WTC11 (cell line): ENCODE results near the gene ZMYND8. TPM values are rescaled to one million over a fixed set of nuclear protein-coding genes. Genes with fewer than 3 reads are reported as not detected.

Experiments used
- ATAC-seq: fragments of 200-7000 bp; cut with Tn5 transposase; 2 replicates; pipeline ENCODE4 v1.10.0; 2021; ENCODE audit warnings: mild to moderate bottlenecking, moderate library complexity
- CTCF ChIA-PET: fragments of 300-600 bp; sonication (Branson Sonifier 250); formaldehyde crosslinking; loops from one replicate; lab custom pipeline; 2021; ENCODE audit warnings: antibody characterized with exemption; lab: Charles Lee
- POLR2A ChIA-PET: fragments of 350-600 bp; sonication (Branson Sonifier 250); formaldehyde crosslinking; loops from one replicate; lab custom pipeline; 2021; ENCODE audit warnings: antibody characterized with exemption; lab: Charles Lee
- DNase-seq: peaks from one replicate; pipeline ENCODE4 v3.0.0; 2021; ENCODE audit warnings: low spot score
- H3K27ac Mint-ChIP-seq: 2 replicates; pipeline ENCODE4 v1.8.0; 2021; ENCODE audit warnings: mixed read lengths
- H3K27me3 Mint-ChIP-seq: 2 replicates; pipeline ENCODE4 v1.8.0; 2021; ENCODE audit warnings: low read depth, mild to moderate bottlenecking, moderate library complexity, mixed read lengths
- H3K36me3 Mint-ChIP-seq: 2 replicates; pipeline ENCODE4 v1.8.0; 2021; ENCODE audit warnings: mixed read lengths
- H3K4me1 Mint-ChIP-seq: 2 replicates; pipeline ENCODE4 v1.8.0; 2022; ENCODE audit warnings: mixed read lengths
- H3K4me3 Mint-ChIP-seq: 2 replicates; pipeline ENCODE4 v1.8.0; 2021; ENCODE audit warnings: mild to moderate bottlenecking, moderate library complexity, mixed read lengths
- H3K9me3 Mint-ChIP-seq: 2 replicates; pipeline ENCODE4 v1.8.0; 2021; ENCODE audit warnings: mixed read lengths
- CREB1 ChIP-seq: sonication (generic); formaldehyde crosslinking; IDR thresholded peaks from 2 replicates; pipeline ENCODE4 v1.8.0; 2023; ENCODE audit warnings: mild to moderate bottlenecking, missing genetic modification reagents
- ETV6 ChIP-seq: sonication (generic); formaldehyde crosslinking; IDR thresholded peaks from 2 replicates; pipeline ENCODE4 v1.8.1; 2022; ENCODE audit warnings: mild to moderate bottlenecking, missing genetic modification reagents
- GABPB1 ChIP-seq: sonication (generic); formaldehyde crosslinking; IDR thresholded peaks from 2 replicates; pipeline ENCODE4 v1.8.1; 2023; ENCODE audit warnings: mild to moderate bottlenecking, missing genetic modification reagents
- GTF2I ChIP-seq: fragments of 250-450 bp; sonication (Bioruptor Pico); conservative IDR thresholded peaks from 2 replicates; pipeline ENCODE4 v1.4.0; 2021; ENCODE audit warnings: mild to moderate bottlenecking
- JUN ChIP-seq: sonication (generic); formaldehyde crosslinking; IDR thresholded peaks from 2 replicates; pipeline ENCODE4 v1.8.0; 2023; ENCODE audit warnings: mild to moderate bottlenecking, missing genetic modification reagents
- KAT7 ChIP-seq: sonication (generic); formaldehyde crosslinking; IDR thresholded peaks from 2 replicates; pipeline ENCODE4 v1.8.1; 2023; ENCODE audit warnings: missing genetic modification reagents, mild to moderate bottlenecking, borderline replicate concordance
- NFYB ChIP-seq: sonication (generic); formaldehyde crosslinking; conservative IDR thresholded peaks from 2 replicates; pipeline ENCODE4 v1.8.0; 2022; ENCODE audit warnings: low read depth, missing genetic modification reagents
- NR3C1 ChIP-seq: sonication (generic); formaldehyde crosslinking; conservative IDR thresholded peaks from 2 replicates; pipeline ENCODE4 v1.8.1; 2023; ENCODE audit warnings: low read depth, mild to moderate bottlenecking, missing genetic modification reagents
- PRRX2 ChIP-seq: fragments of 250-450 bp; sonication (Bioruptor Pico); IDR thresholded peaks from 2 replicates; pipeline ENCODE4 v1.8.0; 2021; ENCODE audit warnings: mild to moderate bottlenecking
- TEAD4 ChIP-seq: sonication (generic); formaldehyde crosslinking; IDR thresholded peaks from 2 replicates; pipeline ENCODE4 v1.8.0; 2022; ENCODE audit warnings: mild to moderate bottlenecking, missing genetic modification reagents
- ZNF219 ChIP-seq: sonication (generic); formaldehyde crosslinking; IDR thresholded peaks from 2 replicates; pipeline ENCODE4 v1.8.0; 2023; ENCODE audit warnings: missing genetic modification reagents, mild to moderate bottlenecking, borderline replicate concordance
- ZNF416 ChIP-seq: fragments of 250-450 bp; sonication (Bioruptor Pico); IDR thresholded peaks from 2 replicates; pipeline ENCODE4 v1.9.0; 2021; ENCODE audit warnings: mild to moderate bottlenecking, inconsistent platforms
- total RNA-seq: library from RNA; stranded (reverse); gene quantifications from 3 replicates; pipeline ENCODE4 v1.2.3, GENCODE V29; 2021
- TF ChIP-seq, protein P1 (sequence below): sonication (generic); formaldehyde crosslinking; IDR thresholded peaks from 2 replicates; pipeline ENCODE4 v1.8.1; 2022; ENCODE audit warnings: low read depth, mild to moderate bottlenecking, moderate library complexity, missing genetic modification reagents, borderline replicate concordance
- TF ChIP-seq, protein P2 (sequence below): sonication (generic); formaldehyde crosslinking; IDR thresholded peaks from 2 replicates; pipeline ENCODE4 v1.8.1; 2023; ENCODE audit warnings: mild to moderate bottlenecking, missing genetic modification reagents, moderate library complexity
- TF ChIP-seq, protein P3 (sequence below): sonication (generic); formaldehyde crosslinking; conservative IDR thresholded peaks from 2 replicates; pipeline ENCODE4 v1.8.1; 2022; ENCODE audit warnings: mild to moderate bottlenecking, missing genetic modification reagents
- TF ChIP-seq, protein P4 (sequence below): sonication (generic); formaldehyde crosslinking; IDR thresholded peaks from 2 replicates; pipeline ENCODE4 v1.8.1; 2023; ENCODE audit warnings: mild to moderate bottlenecking, moderate library complexity, missing genetic modification reagents
- TF ChIP-seq, protein P5 (sequence below): sonication (generic); formaldehyde crosslinking; conservative IDR thresholded peaks from 2 replicates; pipeline ENCODE4 v1.8.1; 2023; ENCODE audit warnings: mild to moderate bottlenecking, low read depth, missing genetic modification reagents, moderate library complexity
- TF ChIP-seq, protein P6 (sequence below): sonication (generic); formaldehyde crosslinking; IDR thresholded peaks from 2 replicates; pipeline ENCODE4 v1.8.1; 2023; ENCODE audit warnings: mild to moderate bottlenecking, missing genetic modification reagents, moderate library complexity
- TF ChIP-seq, protein P7 (sequence below): sonication (generic); formaldehyde crosslinking; IDR thresholded peaks from 2 replicates; pipeline ENCODE4 v1.8.0; 2023; ENCODE audit warnings: mild to moderate bottlenecking, missing genetic modification reagents
- TF ChIP-seq, protein P8 (sequence below): fragments of 250-450 bp; sonication (Bioruptor Pico); IDR thresholded peaks from 2 replicates; pipeline ENCODE4 v1.9.0; 2021; ENCODE audit warnings: moderate library complexity, mild to moderate bottlenecking, inconsistent platforms, borderline replicate concordance

Gene ZMYND8
- total RNA-seq, 1 experiment from 2014 or later, result 114 TPM

DNA sequence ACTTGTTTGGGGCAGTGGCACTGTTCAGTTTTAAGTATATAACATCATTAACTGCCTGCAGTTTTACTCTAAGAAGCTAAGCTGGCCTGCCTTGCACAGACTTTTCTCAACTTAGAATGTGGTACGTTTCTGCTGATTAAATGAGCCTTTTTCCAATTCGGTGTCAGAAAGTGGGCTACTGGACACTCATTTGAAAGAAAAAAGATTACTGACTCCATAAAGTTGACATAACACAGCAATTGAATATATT, 2.1 kb downstream of the ZMYND8 start:
- TF ChIP-seq PRRX2, result no peak
- no peak for TF ChIP-seq TEAD4 (CRISPR knock-in tag)
- TF ChIP-seq, protein P1, sequence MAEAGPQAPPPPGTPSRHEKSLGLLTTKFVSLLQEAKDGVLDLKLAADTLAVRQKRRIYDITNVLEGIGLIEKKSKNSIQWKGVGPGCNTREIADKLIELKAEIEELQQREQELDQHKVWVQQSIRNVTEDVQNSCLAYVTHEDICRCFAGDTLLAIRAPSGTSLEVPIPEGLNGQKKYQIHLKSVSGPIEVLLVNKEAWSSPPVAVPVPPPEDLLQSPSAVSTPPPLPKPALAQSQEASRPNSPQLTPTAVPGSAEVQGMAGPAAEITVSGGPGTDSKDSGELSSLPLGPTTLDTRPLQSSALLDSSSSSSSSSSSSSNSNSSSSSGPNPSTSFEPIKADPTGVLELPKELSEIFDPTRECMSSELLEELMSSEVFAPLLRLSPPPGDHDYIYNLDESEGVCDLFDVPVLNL (CRISPR knock-in tag), result no peak
- TF ChIP-seq, protein P2, sequence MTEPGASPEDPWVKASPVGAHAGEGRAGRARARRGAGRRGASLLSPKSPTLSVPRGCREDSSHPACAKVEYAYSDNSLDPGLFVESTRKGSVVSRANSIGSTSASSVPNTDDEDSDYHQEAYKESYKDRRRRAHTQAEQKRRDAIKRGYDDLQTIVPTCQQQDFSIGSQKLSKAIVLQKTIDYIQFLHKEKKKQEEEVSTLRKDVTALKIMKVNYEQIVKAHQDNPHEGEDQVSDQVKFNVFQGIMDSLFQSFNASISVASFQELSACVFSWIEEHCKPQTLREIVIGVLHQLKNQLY, result no peak
- TF ChIP-seq, protein P3, sequence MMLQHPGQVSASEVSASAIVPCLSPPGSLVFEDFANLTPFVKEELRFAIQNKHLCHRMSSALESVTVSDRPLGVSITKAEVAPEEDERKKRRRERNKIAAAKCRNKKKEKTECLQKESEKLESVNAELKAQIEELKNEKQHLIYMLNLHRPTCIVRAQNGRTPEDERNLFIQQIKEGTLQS, result no peak
- TF ChIP-seq, protein P4, sequence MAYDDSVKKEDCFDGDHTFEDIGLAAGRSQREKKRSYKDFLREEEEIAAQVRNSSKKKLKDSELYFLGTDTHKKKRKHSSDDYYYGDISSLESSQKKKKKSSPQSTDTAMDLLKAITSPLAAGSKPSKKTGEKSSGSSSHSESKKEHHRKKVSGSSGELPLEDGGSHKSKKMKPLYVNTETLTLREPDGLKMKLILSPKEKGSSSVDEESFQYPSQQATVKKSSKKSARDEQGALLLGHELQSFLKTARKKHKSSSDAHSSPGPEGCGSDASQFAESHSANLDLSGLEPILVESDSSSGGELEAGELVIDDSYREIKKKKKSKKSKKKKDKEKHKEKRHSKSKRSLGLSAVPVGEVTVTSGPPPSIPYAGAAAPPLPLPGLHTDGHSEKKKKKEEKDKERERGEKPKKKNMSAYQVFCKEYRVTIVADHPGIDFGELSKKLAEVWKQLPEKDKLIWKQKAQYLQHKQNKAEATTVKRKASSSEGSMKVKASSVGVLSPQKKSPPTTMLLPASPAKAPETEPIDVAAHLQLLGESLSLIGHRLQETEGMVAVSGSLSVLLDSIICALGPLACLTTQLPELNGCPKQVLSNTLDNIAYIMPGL (CRISPR knock-in tag), result no peak
- no peak for TF ChIP-seq ZNF416
- TF ChIP-seq NFYB, result no peak
- no peak for TF ChIP-seq GTF2I
- TF ChIP-seq ZNF219 (CRISPR knock-in tag), result no peak
- TF ChIP-seq, protein P5, sequence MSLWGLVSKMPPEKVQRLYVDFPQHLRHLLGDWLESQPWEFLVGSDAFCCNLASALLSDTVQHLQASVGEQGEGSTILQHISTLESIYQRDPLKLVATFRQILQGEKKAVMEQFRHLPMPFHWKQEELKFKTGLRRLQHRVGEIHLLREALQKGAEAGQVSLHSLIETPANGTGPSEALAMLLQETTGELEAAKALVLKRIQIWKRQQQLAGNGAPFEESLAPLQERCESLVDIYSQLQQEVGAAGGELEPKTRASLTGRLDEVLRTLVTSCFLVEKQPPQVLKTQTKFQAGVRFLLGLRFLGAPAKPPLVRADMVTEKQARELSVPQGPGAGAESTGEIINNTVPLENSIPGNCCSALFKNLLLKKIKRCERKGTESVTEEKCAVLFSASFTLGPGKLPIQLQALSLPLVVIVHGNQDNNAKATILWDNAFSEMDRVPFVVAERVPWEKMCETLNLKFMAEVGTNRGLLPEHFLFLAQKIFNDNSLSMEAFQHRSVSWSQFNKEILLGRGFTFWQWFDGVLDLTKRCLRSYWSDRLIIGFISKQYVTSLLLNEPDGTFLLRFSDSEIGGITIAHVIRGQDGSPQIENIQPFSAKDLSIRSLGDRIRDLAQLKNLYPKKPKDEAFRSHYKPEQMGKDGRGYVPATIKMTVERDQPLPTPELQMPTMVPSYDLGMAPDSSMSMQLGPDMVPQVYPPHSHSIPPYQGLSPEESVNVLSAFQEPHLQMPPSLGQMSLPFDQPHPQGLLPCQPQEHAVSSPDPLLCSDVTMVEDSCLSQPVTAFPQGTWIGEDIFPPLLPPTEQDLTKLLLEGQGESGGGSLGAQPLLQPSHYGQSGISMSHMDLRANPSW (CRISPR knock-in tag), result no peak
- TF ChIP-seq JUN (CRISPR knock-in tag), result no peak
- TF ChIP-seq, protein P6, sequence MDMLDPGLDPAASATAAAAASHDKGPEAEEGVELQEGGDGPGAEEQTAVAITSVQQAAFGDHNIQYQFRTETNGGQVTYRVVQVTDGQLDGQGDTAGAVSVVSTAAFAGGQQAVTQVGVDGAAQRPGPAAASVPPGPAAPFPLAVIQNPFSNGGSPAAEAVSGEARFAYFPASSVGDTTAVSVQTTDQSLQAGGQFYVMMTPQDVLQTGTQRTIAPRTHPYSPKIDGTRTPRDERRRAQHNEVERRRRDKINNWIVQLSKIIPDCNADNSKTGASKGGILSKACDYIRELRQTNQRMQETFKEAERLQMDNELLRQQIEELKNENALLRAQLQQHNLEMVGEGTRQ (CRISPR knock-in tag), result no peak
- no peak for TF ChIP-seq ETV6
- ChIA-PET POLR2A (interaction anchor here (0.5 to 10.3 kb wide), 5 partner anchors 12 to 155 kb away, joined by 3 to 140 read pairs (median 3); no protein-coding TSS in a partner anchor), CTCF (interaction anchor here (4.2 kb wide), 1 partner anchor 29 kb away, joined by 41 read pairs; no protein-coding TSS in a partner anchor)
- H3K9me3 Mint-ChIP-seq, result no peaks in the 10 kb centered on the region
- H3K36me3 Mint-ChIP-seq, result peaks cover 2% of the 10 kb centered on the region; the same call in 1 of the 2 replicates
- peak overlapping the region; percentile 56 for H3K4me3 Mint-ChIP-seq
- DNase-seq (no peak), ATAC-seq (no peak)
- H3K27me3 Mint-ChIP-seq, result no peaks in the 10 kb centered on the region
- H3K27ac Mint-ChIP-seq, result peak overlapping the region; percentile 99
- H3K4me1 Mint-ChIP-seq, result no peaks in the 10 kb centered on the region; the same call in 1 of the 2 replicates

DNA sequence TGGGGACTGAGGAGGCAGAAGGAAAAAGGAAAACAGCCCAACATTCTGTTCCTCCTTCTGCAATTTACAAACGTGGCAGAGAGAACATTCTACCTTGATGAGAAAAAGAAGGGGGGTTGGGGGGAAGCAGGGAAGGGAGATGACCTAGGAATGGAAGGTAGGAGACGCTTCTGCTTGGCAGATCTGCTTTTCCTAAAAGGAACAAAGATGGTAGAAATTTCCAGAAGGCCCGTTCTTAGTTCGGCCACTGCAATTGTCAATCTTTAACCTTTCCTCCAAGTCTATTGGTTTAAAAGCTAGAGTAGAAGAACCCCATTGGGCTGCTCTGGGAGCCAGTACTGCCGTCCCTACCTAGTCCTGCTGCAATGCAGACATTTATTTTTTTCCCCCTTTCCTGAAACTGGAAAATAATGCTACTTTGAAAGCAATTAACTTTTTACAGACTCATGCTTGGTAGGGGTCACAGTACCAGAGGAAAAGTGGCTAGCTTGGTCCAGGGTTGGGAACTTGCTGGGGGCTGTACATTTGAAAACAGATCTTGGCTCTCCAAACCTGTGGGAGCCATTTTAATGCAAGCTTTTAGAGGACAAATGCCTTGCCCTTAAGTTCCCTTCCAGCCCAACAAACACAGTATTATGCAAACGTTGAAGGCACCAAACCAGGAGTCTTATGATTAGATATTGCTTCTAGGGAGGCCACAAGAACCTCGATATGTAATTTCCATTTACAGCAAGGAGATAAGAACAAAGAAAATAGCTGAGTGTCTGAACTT, 2.6 kb downstream of the ZMYND8 start:
- DNase-seq (no peak), ATAC-seq (no peak)
- Mint-ChIP-seq H3K9me3 (no peaks in the 10 kb centered on the region), H3K27ac (peak overlapping the region; percentile 99), H3K4me3 (peak overlapping the region; percentile 56), H3K36me3 (no peaks in the 10 kb centered on the region; the same call in 1 of the 2 replicates), H3K27me3 (no peaks in the 10 kb centered on the region), H3K4me1 (no peaks in the 10 kb centered on the region; the same call in 1 of the 2 replicates)
- POLR2A ChIA-PET, result interaction anchor here (0.5 to 10.3 kb wide), 5 partner anchors 11 to 154 kb away, joined by 3 to 140 read pairs (median 3); no protein-coding TSS in a partner anchor
- CTCF ChIA-PET, result interaction anchor here (1.3 to 4.2 kb wide), 2 partner anchors 8 to 30 kb away, joined by 6 to 41 read pairs; no protein-coding TSS in a partner anchor
- no peak for TF ChIP-seq GTF2I
- TF ChIP-seq ETV6, result no peak
- no peak for TF ChIP-seq KAT7 (CRISPR knock-in tag)
- TF ChIP-seq, protein P7, sequence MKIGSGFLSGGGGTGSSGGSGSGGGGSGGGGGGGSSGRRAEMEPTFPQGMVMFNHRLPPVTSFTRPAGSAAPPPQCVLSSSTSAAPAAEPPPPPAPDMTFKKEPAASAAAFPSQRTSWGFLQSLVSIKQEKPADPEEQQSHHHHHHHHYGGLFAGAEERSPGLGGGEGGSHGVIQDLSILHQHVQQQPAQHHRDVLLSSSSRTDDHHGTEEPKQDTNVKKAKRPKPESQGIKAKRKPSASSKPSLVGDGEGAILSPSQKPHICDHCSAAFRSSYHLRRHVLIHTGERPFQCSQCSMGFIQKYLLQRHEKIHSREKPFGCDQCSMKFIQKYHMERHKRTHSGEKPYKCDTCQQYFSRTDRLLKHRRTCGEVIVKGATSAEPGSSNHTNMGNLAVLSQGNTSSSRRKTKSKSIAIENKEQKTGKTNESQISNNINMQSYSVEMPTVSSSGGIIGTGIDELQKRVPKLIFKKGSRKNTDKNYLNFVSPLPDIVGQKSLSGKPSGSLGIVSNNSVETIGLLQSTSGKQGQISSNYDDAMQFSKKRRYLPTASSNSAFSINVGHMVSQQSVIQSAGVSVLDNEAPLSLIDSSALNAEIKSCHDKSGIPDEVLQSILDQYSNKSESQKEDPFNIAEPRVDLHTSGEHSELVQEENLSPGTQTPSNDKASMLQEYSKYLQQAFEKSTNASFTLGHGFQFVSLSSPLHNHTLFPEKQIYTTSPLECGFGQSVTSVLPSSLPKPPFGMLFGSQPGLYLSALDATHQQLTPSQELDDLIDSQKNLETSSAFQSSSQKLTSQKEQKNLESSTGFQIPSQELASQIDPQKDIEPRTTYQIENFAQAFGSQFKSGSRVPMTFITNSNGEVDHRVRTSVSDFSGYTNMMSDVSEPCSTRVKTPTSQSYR (CRISPR knock-in tag), result no peak
- TF ChIP-seq NR3C1 (CRISPR knock-in tag), result no peak
- TF ChIP-seq GABPB1 (CRISPR knock-in tag), result peak; percentile 15; the same call in 1 of the 2 replicates
- no peak for TF ChIP-seq TEAD4 (CRISPR knock-in tag)
- TF ChIP-seq, protein P8, sequence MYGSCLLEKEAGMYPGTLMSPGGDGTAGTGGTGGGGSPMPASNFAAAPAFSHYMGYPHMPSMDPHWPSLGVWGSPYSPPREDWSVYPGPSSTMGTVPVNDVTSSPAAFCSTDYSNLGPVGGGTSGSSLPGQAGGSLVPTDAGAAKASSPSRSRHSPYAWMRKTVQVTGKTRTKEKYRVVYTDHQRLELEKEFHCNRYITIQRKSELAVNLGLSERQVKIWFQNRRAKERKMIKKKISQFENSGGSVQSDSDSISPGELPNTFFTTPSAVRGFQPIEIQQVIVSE (CRISPR knock-in tag), result no peak
- TF ChIP-seq CREB1, result no peak
